Peyer's patch (tissue), 4 donors: ENCODE measurements around the gene SNRPA1. TPM values are rescaled to one million over a fixed set of nuclear protein-coding genes. Genes with fewer than 3 reads are reported as not detected.

Experiments used
- DNase-seq, 3 donors: peaks; one replicate each; pipeline ENCODE4 v3.0.0-alpha.2; 2017 to 2019
- H3K27ac ChIP-seq, 4 donors: fragments of 200-600 bp; sonication (generic); one replicate each; pipeline ENCODE4 v1.5.1; 2016 to 2019
- H3K27me3 ChIP-seq, 2 donors: fragments of 200-600 bp; sonication (generic); one replicate each; pipeline ENCODE4 v1.5.1; 2019
- H3K36me3 ChIP-seq, 3 donors: fragments of 200-600 bp; sonication (generic); one replicate each; pipeline ENCODE4 v1.5.1; 2016 to 2019
- H3K4me1 ChIP-seq, 4 donors: fragments of 200-600 bp; sonication (generic); one replicate each; pipeline ENCODE4 v1.5.1; 2016 to 2019
- H3K4me3 ChIP-seq, 4 donors: fragments of 200-600 bp; sonication (generic); 1 replicate in 3 of 4; 2 replicates in 1 of 4; pipeline ENCODE4 v1.5.1; 2016 to 2019; ENCODE audit warnings: mild to moderate bottlenecking in 1 of 4
- H3K9me3 ChIP-seq, 4 donors: fragments of 200-600 bp; sonication (generic); one replicate each; pipeline ENCODE4 v1.5.1; 2016 to 2019; ENCODE audit warnings: mild to moderate bottlenecking in 1 of 4
- POLR2A ChIP-seq, 2 donors: fragments of 450-650 bp; IDR thresholded peaks; one replicate each; pipeline ENCODE4 v1.5.1; 2017; ENCODE audit warnings: antibody characterized with exemption in 2 of 2, mild to moderate bottlenecking in 2 of 2, moderate library complexity in 2 of 2
- total RNA-seq, 4 donors: library from RNA; depleted of rRNA; stranded (reverse); fragments of >200 nt; gene quantifications; one replicate each; pipeline ENCODE4 v1.1.0, GENCODE V29; 2016
- TF ChIP-seq, protein P1 (sequence below), 6 experiments: fragments of 450-650 bp in 4 of 6; fragments of 200-600 bp in 2 of 6; sonication (generic) in 1 of 6; IDR thresholded peaks; one replicate each; pipeline ENCODE4 v1.5.1; 2017 to 2019; ENCODE audit warnings: antibody characterized with exemption in 6 of 6, mild to moderate bottlenecking in 3 of 6, moderate library complexity in 1 of 6

The SNRPA1 gene
- total RNA-seq, 4 donors from 2014 or later, result 36.4 to 80.0 (median 50.4) TPM

DNA sequence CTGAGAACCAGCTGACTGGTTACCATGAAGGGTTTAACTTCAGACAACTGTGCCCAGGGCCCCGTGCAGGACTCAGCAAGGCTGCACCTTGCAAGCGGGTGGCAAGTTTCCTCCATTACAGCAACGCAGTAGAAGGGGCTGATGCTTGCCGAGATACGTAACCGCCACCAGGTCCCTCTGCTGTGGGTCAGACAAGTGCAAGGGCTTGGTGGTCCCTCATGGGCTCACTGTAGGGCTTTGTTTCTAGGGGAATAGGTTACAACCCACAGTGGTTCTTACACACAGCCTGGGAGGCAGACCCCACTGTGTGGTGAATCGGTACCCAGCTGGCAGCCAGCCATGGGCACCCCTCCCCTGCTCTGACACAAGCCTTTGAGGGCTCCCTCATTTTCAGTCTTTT is 15.5 kb upstream of the SNRPA1 start:
- TF ChIP-seq POLR2A (IDR thresholded peaks at IDR 0.05), result no peak
- TF ChIP-seq, protein P1, sequence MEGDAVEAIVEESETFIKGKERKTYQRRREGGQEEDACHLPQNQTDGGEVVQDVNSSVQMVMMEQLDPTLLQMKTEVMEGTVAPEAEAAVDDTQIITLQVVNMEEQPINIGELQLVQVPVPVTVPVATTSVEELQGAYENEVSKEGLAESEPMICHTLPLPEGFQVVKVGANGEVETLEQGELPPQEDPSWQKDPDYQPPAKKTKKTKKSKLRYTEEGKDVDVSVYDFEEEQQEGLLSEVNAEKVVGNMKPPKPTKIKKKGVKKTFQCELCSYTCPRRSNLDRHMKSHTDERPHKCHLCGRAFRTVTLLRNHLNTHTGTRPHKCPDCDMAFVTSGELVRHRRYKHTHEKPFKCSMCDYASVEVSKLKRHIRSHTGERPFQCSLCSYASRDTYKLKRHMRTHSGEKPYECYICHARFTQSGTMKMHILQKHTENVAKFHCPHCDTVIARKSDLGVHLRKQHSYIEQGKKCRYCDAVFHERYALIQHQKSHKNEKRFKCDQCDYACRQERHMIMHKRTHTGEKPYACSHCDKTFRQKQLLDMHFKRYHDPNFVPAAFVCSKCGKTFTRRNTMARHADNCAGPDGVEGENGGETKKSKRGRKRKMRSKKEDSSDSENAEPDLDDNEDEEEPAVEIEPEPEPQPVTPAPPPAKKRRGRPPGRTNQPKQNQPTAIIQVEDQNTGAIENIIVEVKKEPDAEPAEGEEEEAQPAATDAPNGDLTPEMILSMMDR (IDR thresholded peaks at IDR 0.05), result no peak
- H3K36me3 ChIP-seq, result peaks cover 0 to 3% (median 0%) of the 10 kb centered on the region in 3 donors
- peak in 1 of 3 donors; percentile 31 for DNase-seq
- H3K9me3 ChIP-seq, result no peaks in the 10 kb centered on the region
- H3K27me3 ChIP-seq, result no peaks in the 10 kb centered on the region
- no peaks in the 10 kb centered on the region for H3K4me1 ChIP-seq
- H3K4me3 ChIP-seq, result no peak overlapping the region
- no peak overlapping the region for H3K27ac ChIP-seq

DNA sequence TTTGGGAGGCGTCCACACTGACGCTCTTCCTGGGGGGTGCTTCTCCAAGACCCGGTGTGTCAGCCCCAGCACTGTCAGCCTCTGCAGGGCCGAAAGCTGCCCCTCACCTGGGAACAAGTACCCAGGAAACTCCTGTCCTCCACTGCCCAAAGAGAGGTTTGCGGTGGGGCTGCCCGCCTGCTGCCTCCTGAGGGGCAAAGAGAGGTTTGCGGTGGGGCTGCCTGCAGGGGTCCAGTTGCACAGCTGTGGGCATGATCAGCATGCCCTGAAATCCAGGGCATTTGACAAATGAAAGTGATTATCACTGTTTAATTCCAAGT is 15.1 kb upstream of the SNRPA1 start:
- Histone ChIP-seq H3K4me1 (no peaks in the 10 kb centered on the region), H3K9me3 (no peaks in the 10 kb centered on the region), H3K36me3 (peaks cover 0 to 3% (median 0%) of the 10 kb centered on the region in 3 donors), H3K27me3 (no peaks in the 10 kb centered on the region), H3K27ac (no peak overlapping the region), H3K4me3 (no peak overlapping the region)
- no peak for DNase-seq
- TF ChIP-seq, protein P1 (IDR thresholded peaks at IDR 0.05), result no peak
- TF ChIP-seq POLR2A (IDR thresholded peaks at IDR 0.05), result no peak

DNA sequence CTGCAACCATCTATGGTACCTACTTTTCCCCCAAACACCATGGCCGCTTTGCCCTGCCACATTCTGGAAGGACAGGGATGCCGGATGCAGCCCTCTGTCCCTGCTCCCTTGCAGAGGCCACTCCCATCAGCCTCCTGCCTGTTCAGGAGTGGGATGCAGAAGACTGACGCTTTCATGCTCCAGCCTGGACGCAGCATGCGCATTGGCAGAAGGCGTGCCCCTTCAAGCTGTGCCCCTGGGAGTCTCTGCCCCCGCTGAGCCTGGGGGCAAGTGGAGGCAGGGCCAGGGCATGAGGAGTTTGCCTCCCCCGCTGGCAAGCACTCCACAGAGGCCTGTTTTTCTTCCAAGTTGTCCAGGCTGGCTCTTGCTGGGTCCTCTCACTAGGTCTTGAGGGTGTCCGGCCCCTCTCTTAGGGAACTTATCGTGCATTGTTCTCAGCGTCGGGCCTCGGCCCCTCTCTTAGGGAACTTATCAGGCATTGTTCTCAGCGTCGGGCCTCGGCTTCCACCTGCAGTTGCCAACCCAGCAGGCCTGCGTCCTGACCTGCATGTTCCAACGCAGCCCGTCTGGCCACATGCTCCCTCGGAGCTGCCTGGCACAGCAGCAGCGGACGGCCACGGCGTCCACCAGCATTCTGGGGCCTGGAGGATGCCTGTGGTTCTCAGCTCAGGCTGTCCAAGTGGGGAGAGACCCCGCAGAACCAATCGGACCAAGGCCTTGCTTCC is 14.6 kb upstream of the SNRPA1 start:
- H3K4me3 ChIP-seq, result no peak overlapping the region
- H3K36me3 ChIP-seq, result peaks cover 0 to 3% (median 0%) of the 10 kb centered on the region in 3 donors
- DNase-seq, result peak in 1 of 3 donors; percentile 37
- TF ChIP-seq, protein P1 (IDR thresholded peaks at IDR 0.05), result no peak
- no peak for TF ChIP-seq POLR2A (IDR thresholded peaks at IDR 0.05)
- H3K4me1 ChIP-seq, result no peaks in the 10 kb centered on the region
- no peaks in the 10 kb centered on the region for H3K9me3 ChIP-seq
- H3K27ac ChIP-seq, result no peak overlapping the region
- H3K27me3 ChIP-seq, result no peaks in the 10 kb centered on the region

DNA sequence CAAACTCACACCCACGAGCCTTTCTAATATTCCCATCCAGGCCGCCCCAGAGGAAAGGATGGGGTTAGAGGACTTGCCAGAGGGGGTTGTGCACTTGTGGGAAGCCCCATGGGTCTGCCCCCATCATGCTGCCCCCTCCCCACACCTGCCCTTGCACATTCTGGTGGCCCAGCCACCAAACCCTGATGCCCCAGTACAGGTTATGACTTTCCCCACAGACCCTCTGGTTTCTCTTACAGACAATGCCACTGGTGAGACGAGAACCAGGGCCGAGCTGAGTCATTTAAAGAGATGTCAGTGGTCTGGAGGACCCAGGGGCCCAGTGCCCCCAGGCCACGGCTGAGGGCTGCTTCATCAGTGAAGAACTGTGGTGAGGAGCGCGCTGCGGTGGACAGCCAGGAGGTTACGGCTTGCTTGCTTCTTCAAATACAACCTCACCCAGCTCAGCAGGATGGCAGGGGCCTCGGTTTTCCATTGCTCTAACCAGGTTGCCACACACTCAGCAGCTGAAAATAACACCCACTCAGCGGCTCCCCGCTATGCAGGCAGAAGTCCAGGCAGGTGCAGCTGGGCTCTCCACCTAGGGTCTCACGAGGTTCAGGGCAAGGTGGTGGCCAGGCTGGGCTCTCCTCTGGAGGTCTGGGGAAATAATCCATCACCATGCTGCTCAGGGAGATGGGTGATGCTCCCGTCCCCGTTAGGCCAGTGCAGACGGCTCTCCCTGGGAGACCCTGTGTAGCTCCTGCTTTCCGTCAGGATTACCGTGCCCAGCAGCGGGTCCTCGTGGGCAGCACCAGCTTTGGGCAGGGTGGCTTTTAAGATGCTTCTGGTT is 13.8 kb upstream of the SNRPA1 start:
- H3K9me3 ChIP-seq, result no peaks in the 10 kb centered on the region
- no peak for TF ChIP-seq POLR2A (IDR thresholded peaks at IDR 0.05)
- TF ChIP-seq, protein P1 (IDR thresholded peaks at IDR 0.05), result no peak
- H3K4me1 ChIP-seq, result no peaks in the 10 kb centered on the region
- DNase-seq, result peak in 1 of 3 donors; percentile 27
- no peak overlapping the region for H3K4me3 ChIP-seq
- peaks cover 0 to 3% (median 0%) of the 10 kb centered on the region in 3 donors for H3K36me3 ChIP-seq
- no peak overlapping the region for H3K27ac ChIP-seq
- no peaks in the 10 kb centered on the region for H3K27me3 ChIP-seq

GRCh38 chr15:101307897-101308603 is 13.0 kb upstream of the SNRPA1 start:
- Histone ChIP-seq H3K36me3 (no peaks in the 10 kb centered on the region), H3K4me1 (no peaks in the 10 kb centered on the region), H3K27me3 (no peaks in the 10 kb centered on the region), H3K9me3 (no peaks in the 10 kb centered on the region), H3K4me3 (no peak overlapping the region), H3K27ac (no peak overlapping the region)
- peak in 2 of 3 donors; percentile 41 to 45 for DNase-seq
- TF ChIP-seq, protein P1 (IDR thresholded peaks at IDR 0.05), result no peak
- TF ChIP-seq POLR2A (IDR thresholded peaks at IDR 0.05), result no peak
